Adrenal gland (tissue), 12 donors: Measurements from ENCODE around the gene RPL35. TPM values are rescaled to one million over a fixed set of nuclear protein-coding genes. Genes with fewer than 3 reads are reported as not detected.

Experiments
- DNase-seq, 7 donors: peaks; one replicate each; pipeline ENCODE4 v3.0.0-alpha.2; 2019 to 2020
- H3K27ac ChIP-seq, 5 donors: fragments of 200-600 bp; sonication (generic) in 4 of 5; 1 replicate in 3 of 5; 2 replicates in 2 of 5; pipeline versions ENCODE4 v1.5.1 to v1.8.0; 2016 to 2020; ENCODE audit warnings: mild to moderate bottlenecking in 1 of 5
- H3K27me3 ChIP-seq: fragments of 200-600 bp; 2 replicates; pipeline ENCODE4 v1.8.0; 2021
- H3K36me3 ChIP-seq, 2 donors: fragments of 200-600 bp; replicated peaks in 1 of 2; 1 replicate in 1 of 2; 2 replicates in 1 of 2; pipeline versions ENCODE4 v1.5.1 to v1.8.0; 2018 to 2022
- H3K4me1 ChIP-seq, 2 donors: fragments of 200-600 bp; replicated peaks in 1 of 2; 1 replicate in 1 of 2; 2 replicates in 1 of 2; pipeline versions ENCODE4 v1.5.1 to v1.8.0; 2018 to 2021
- H3K4me3 ChIP-seq, 4 donors: fragments of 200-600 bp; sonication (generic) in 3 of 4; one replicate each; pipeline ENCODE4 v1.5.1; 2016 to 2018
- H3K9me3 ChIP-seq, 3 donors: fragments of 200-600 bp; sonication (generic) in 1 of 3; replicated peaks in 1 of 3; 1 replicate in 2 of 3; 2 replicates in 1 of 3; pipeline versions ENCODE4 v1.5.1 to v1.8.0; 2016 to 2021
- CTCF ChIP-seq, 6 experiments: fragments of 450-650 bp in 4 of 6; fragments of 200-600 bp in 2 of 6; sonication (generic) in 1 of 6; IDR thresholded peaks; 1 replicate in 5 of 6; 2 replicates in 1 of 6; pipeline versions ENCODE4 v1.5.1 to v1.8.0; 2016 to 2021; ENCODE audit warnings: antibody characterized with exemption in 6 of 6, mild to moderate bottlenecking in 2 of 6, moderate library complexity in 1 of 6
- POLR2A ChIP-seq, 2 donors: fragments of 450-650 bp; IDR thresholded peaks; one replicate each; pipeline ENCODE4 v1.6.1; 2017; ENCODE audit warnings: antibody characterized with exemption in 2 of 2, mild to moderate bottlenecking in 2 of 2, moderate library complexity in 1 of 2
- WGBS, 4 donors: extraction: QIAGEN DNeasy Blood & Tissue Kit in 2 of 4; methylation state at CpG; one replicate each; pipeline versions ENCODE4 v1.1.5 to v1.1.7; 2013 to 2017; 5-methylcytosine and 5-hydroxymethylcytosine counted together
- intact Hi-C, 2 donors: fragments of 100-400 bp; cut with DNase I; formaldehyde crosslinking; loops; one replicate each; pipeline versions ENCODE4 v1.14.1 to v1.15.0; 2022 to 2023
- polyA plus RNA-seq, 3 donors: library from polyadenylated mRNA; stranded (reverse); fragments of 200-250 nt in 2 of 3; fragments of 350-450 nt in 1 of 3; fragmentation: Illumina TruSeq in 1 of 3; extraction: RNeasy Lipid Tissue Mini Kit (QIAGEN cat#74804) in 1 of 3; gene quantifications; one replicate each; pipeline ENCODE4 v1.2.3, GENCODE V29; 2013 to 2014
- total RNA-seq, 9 donors: library from RNA; depleted of rRNA in 4 of 9; stranded (reverse); fragments of >200 nt in 4 of 9; fragments of 120-200 nt in 1 of 9; fragmentation: NEBNext Ultra II Directional in 1 of 9; extraction: Animal tissue kit (Norgen Biotek cat#: 25700) in 1 of 9; gene quantifications; one replicate each; pipeline versions ENCODE4 v1.1.0 to v1.2.4, GENCODE V29; 2013 to 2023
- donor health status: healthy with polysubstance abuse.
- donor health status: Bipolar disorder and iron deficiency.
- donor health status: DM: yes; HTN: yes; CAD: no.
- donor health status: DM: no; HTN: no; CAD: no.
- donor health status: DM: no; HTN: no; CAD: no.
- donor health status: DM: yes; HTN: yes; CAD: no.

RPL35 gene
- total and polyA plus RNA-seq, 12 donors = 884 to 4,952 (median 1,541) TPM

GRCh38 chr9:124906966-124907365 is 45.2 kb upstream of the RPL35 start:
- no peak overlapping the region for H3K27ac ChIP-seq
- WGBS, 4 donors = 73 to 94% (median 77%) methylated on average over 1 of the region's 1 CpG
- DNase-seq = no peak
- no peaks in the 10 kb centered on the region for H3K9me3 ChIP-seq
- H3K36me3 ChIP-seq = peaks cover 0 to 50% of the 10 kb centered on the region in 2 donors
- no peak overlapping the region for H3K4me3 ChIP-seq
- no peaks in the 10 kb centered on the region for H3K4me1 ChIP-seq
- no peak for TF ChIP-seq POLR2A (IDR thresholded peaks at IDR 0.05)
- no peaks in the 10 kb centered on the region for H3K27me3 ChIP-seq
- intact Hi-C loops = no loop called here

DNA sequence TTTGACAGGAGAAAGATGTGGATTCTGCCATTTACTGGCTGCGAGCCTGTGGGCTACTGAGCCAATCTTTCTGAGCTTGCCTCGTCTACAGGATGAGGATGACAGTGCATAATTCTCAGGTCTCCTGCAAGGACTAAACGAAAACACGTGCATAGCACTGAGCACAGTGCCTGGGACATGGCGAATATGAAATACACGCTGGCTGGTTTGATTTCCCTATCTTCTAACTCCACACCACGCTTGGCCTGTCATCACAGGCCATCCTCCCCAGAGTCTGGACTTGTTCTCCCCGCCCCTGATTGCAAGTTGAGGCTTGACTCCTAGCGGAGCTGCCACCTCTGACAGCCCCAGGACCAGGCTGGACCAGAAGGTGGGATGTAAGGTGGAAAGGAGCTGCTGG is 38.1 kb upstream of the RPL35 start:
- intact Hi-C loops = no loop called here
- no peak for DNase-seq
- no peak overlapping the region for H3K27ac ChIP-seq
- no peak overlapping the region for H3K4me3 ChIP-seq
- no peaks in the 10 kb centered on the region for H3K27me3 ChIP-seq
- WGBS, 4 donors = 91 to 95% (median 93%) methylated on average over 6 to 9 of the region's 9 CpGs
- peaks cover 0 to 54% of the 10 kb centered on the region in 2 donors for H3K36me3 ChIP-seq
- no peaks in the 10 kb centered on the region for H3K4me1 ChIP-seq
- TF ChIP-seq POLR2A (IDR thresholded peaks at IDR 0.05) (no peak), CTCF (IDR thresholded peaks at IDR 0.05) (no peak)
- no peaks in the 10 kb centered on the region for H3K9me3 ChIP-seq

DNA sequence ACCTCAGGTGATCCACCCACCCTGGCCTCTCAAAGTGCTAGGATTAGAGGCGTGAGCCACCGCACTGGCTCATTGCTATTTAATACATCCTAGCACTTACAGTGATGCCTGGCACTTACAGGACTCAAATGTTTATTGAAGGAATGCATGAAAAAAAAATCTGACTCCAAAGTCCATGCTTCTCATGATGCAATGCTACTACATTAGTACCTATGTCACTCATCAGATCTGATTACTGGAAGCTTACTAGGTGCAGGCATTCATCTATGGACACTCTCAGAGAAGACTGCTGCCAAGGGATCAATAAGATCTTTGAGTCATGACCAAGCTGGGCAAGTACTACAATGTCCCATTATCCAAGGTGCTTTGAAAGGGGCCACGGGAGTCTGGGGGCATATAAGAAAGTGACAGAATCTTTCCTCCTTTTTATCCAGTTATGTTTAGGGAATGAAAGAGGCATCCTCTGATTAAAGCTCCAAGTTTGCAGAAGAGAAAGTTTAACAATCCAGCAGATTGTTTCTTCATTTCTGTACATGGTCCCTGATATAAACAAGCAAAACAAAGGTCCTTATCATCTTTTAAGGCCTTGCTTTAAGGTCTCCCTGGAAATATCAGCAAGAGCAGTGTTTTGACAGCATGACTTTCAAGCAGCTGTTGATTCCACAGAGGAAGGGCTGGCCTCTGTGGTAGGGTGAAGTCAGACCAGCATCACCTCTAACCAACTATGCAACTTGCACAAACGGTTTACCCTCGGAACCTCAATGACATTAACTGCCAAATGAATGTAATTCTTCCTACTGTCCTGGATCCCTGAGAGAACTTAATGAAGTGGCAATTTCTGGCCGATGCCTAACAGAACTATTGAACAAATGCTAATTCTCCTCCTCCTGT is 36.1 kb upstream of the RPL35 start:
- intact Hi-C loops = no loop called here
- TF ChIP-seq POLR2A (IDR thresholded peaks at IDR 0.05) (no peak), CTCF (IDR thresholded peaks at IDR 0.05) (no peak)
- WGBS, 4 donors = 81 to 91% (median 87%) methylated on average over 6 of the region's 6 CpGs
- no peak for DNase-seq
- no peaks in the 10 kb centered on the region for H3K9me3 ChIP-seq
- H3K4me1 ChIP-seq = no peaks in the 10 kb centered on the region
- no peak overlapping the region for H3K4me3 ChIP-seq
- no peak overlapping the region for H3K27ac ChIP-seq
- H3K36me3 ChIP-seq = peaks cover 0 to 52% of the 10 kb centered on the region in 2 donors
- H3K27me3 ChIP-seq = no peaks in the 10 kb centered on the region

GRCh38 chr9:124894741-124895170 is 33.0 kb upstream of the RPL35 start:
- TF ChIP-seq POLR2A (IDR thresholded peaks at IDR 0.05) (no peak), CTCF (IDR thresholded peaks at IDR 0.05) (peak; percentile 15 to 52 (median 48))
- Histone ChIP-seq H3K9me3 (no peaks in the 10 kb centered on the region), H3K27ac (no peak overlapping the region), H3K4me1 (no peaks in the 10 kb centered on the region), H3K27me3 (no peaks in the 10 kb centered on the region), H3K4me3 (no peak overlapping the region), H3K36me3 (peaks cover 0 to 69% of the 10 kb centered on the region in 2 donors)
- intact Hi-C loops = no loop called here
- peak in 3 of 7 donors; percentile 42 to 45 (median 42) for DNase-seq
